ENCODE data around the gene GNB1.
"Not testable (repeated sequence)": the region's sequence is repeated elsewhere in the genome, so short reads cannot be mapped to it uniquely, and the experiment has no call there.

Gene GNB1

GRCh38 chr1:1890506-1891348 lies at the start of gene GNB1:
TSS of gene GNB1 (minus strand) at chr1:1891087. CDS start at chr1:1825453, 65,634 bp downstream.
- DNase-seq = peak; percentile 71 to 77

GRCh38 chr1:1940123-1940425 lies 49.2 kb upstream of the GNB1 start:
- no peak for DNase-seq

- no peak for DNase-seq
These were observed 48.6 kb upstream of the GNB1 start for GRCh38 chr1:1939296-1940122.

- DNase-seq = no peak
These were observed 47.9 kb upstream of the GNB1 start for GRCh38 chr1:1938613-1939295.

- DNase-seq = no peak
These were observed 47.3 kb upstream of the GNB1 start for GRCh38 chr1:1938276-1938573.

GRCh38 chr1:1937549-1938275 lies 46.8 kb upstream of the GNB1 start:
- DNase-seq = no peak

GRCh38 chr1:1937061-1937460 lies 46.2 kb upstream of the GNB1 start:
- no peak for DNase-seq

GRCh38 chr1:1934848-1935247 lies 44.0 kb upstream of the GNB1 start:
- not testable (repeated sequence) for DNase-seq

GRCh38 chr1:1929639-1930545 lies 39.0 kb upstream of the GNB1 start:
- no peak for DNase-seq

- DNase-seq = no peak
These were observed 38.3 kb upstream of the GNB1 start for GRCh38 chr1:1929102-1929638.

- no peak for DNase-seq
These were observed 37.6 kb upstream of the GNB1 start for GRCh38 chr1:1928231-1929101.

GRCh38 chr1:1927751-1928150 lies 36.9 kb upstream of the GNB1 start:
- DNase-seq = no peak

GRCh38 chr1:1926886-1927660 lies 36.2 kb upstream of the GNB1 start:
- no peak for DNase-seq

- no peak for DNase-seq
These were observed 35.5 kb upstream of the GNB1 start for GRCh38 chr1:1926346-1926811.

GRCh38 chr1:1925437-1926345 lies 34.8 kb upstream of the GNB1 start:
- DNase-seq = no peak

GRCh38 chr1:1924849-1925248 lies 34.0 kb upstream of the GNB1 start:
- DNase-seq = no peak

GRCh38 chr1:1924386-1924785 lies 33.5 kb upstream of the GNB1 start:
- peak; percentile 66 to 71 for DNase-seq

Measured in SHP77 (cell line).